Adrenal gland (tissue), 19 donors: ENCODE measurements around the gene LALBA. TPM values are rescaled to one million over a fixed set of nuclear protein-coding genes. Genes with fewer than 3 reads are reported as not detected.

Experiments
- DNase-seq, 7 donors: peaks; one replicate each; pipeline ENCODE4 v3.0.0-alpha.2; 2019 to 2020
- H3K27ac ChIP-seq, 5 donors: fragments of 200-600 bp; sonication (generic) in 4 of 5; 1 replicate in 3 of 5; 2 replicates in 2 of 5; pipeline versions ENCODE4 v1.5.1 to v1.8.0; 2016 to 2020; ENCODE audit warnings: mild to moderate bottlenecking in 1 of 5
- H3K27me3 ChIP-seq: fragments of 200-600 bp; 2 replicates; pipeline ENCODE4 v1.8.0; 2021
- H3K36me3 ChIP-seq, 2 donors: fragments of 200-600 bp; replicated peaks in 1 of 2; 1 replicate in 1 of 2; 2 replicates in 1 of 2; pipeline versions ENCODE4 v1.5.1 to v1.8.0; 2018 to 2022
- H3K4me1 ChIP-seq, 2 donors: fragments of 200-600 bp; replicated peaks in 1 of 2; 1 replicate in 1 of 2; 2 replicates in 1 of 2; pipeline versions ENCODE4 v1.5.1 to v1.8.0; 2018 to 2021
- H3K4me3 ChIP-seq, 4 donors: fragments of 200-600 bp; sonication (generic) in 3 of 4; one replicate each; pipeline ENCODE4 v1.5.1; 2016 to 2018
- H3K9me3 ChIP-seq, 3 donors: fragments of 200-600 bp; sonication (generic) in 1 of 3; replicated peaks in 1 of 3; 1 replicate in 2 of 3; 2 replicates in 1 of 3; pipeline versions ENCODE4 v1.5.1 to v1.8.0; 2016 to 2021
- POLR2A ChIP-seq, 2 donors: fragments of 450-650 bp; IDR thresholded peaks; one replicate each; pipeline ENCODE4 v1.6.1; 2017; ENCODE audit warnings: antibody characterized with exemption in 2 of 2, mild to moderate bottlenecking in 2 of 2, moderate library complexity in 1 of 2
- WGBS, 4 donors: extraction: QIAGEN DNeasy Blood & Tissue Kit in 2 of 4; methylation state at CpG; one replicate each; pipeline versions ENCODE4 v1.1.5 to v1.1.7; 2013 to 2017; 5-methylcytosine and 5-hydroxymethylcytosine counted together
- intact Hi-C, 2 donors: fragments of 100-400 bp; cut with DNase I; formaldehyde crosslinking; loops; one replicate each; pipeline versions ENCODE4 v1.14.1 to v1.15.0; 2022 to 2023
- long read RNA-seq, 10 donors: library from polyadenylated mRNA in 3 of 10; unstranded in 2 of 10; stranded (forward) in 1 of 10; transcript quantifications; one replicate each; pipeline ENCODE4 v2.0.0 and lab custom pipeline, GENCODE V29; 2021 to 2026
- polyA plus RNA-seq, 3 donors: library from polyadenylated mRNA; stranded (reverse); fragments of 200-250 nt in 2 of 3; fragments of 350-450 nt in 1 of 3; fragmentation: Illumina TruSeq in 1 of 3; extraction: RNeasy Lipid Tissue Mini Kit (QIAGEN cat#74804) in 1 of 3; gene quantifications; one replicate each; pipeline ENCODE4 v1.2.3, GENCODE V29; 2013 to 2014
- total RNA-seq, 9 donors: library from RNA; depleted of rRNA in 4 of 9; stranded (reverse); fragments of >200 nt in 4 of 9; fragments of 120-200 nt in 1 of 9; fragmentation: NEBNext Ultra II Directional in 1 of 9; extraction: Animal tissue kit (Norgen Biotek cat#: 25700) in 1 of 9; gene quantifications; one replicate each; pipeline versions ENCODE4 v1.1.0 to v1.2.4, GENCODE V29; 2013 to 2023
- TF ChIP-seq, protein P1 (sequence below), 6 experiments: fragments of 450-650 bp in 4 of 6; fragments of 200-600 bp in 2 of 6; sonication (generic) in 1 of 6; IDR thresholded peaks; 1 replicate in 5 of 6; 2 replicates in 1 of 6; pipeline versions ENCODE4 v1.5.1 to v1.8.0; 2016 to 2021; ENCODE audit warnings: antibody characterized with exemption in 6 of 6, mild to moderate bottlenecking in 2 of 6, moderate library complexity in 1 of 6
- donor health status: healthy with polysubstance abuse.
- donor health status: Bipolar disorder and iron deficiency.
- donor health status: DM: yes; HTN: yes; CAD: no.
- donor health status: DM: no; HTN: no; CAD: no.
- donor health status: DM: no; HTN: no; CAD: no.
- donor health status: DM: yes; HTN: yes; CAD: no.

Gene LALBA
- not detected for total RNA-seq
- polyA plus RNA-seq, result not detected
- long read RNA-seq, donor 1, result 0 reads
- long read RNA-seq, donor 2, result 0 reads
- long read RNA-seq, donor 3, result 0 reads
- long read RNA-seq, donor 4, result 0 reads
- long read RNA-seq, donor 5, result 0 reads
- long read RNA-seq, donor 6, result 0 reads
- long read RNA-seq, donor 7, result 0 reads
- long read RNA-seq, donor 8, result 0 reads
- long read RNA-seq, donor 9, result 0 reads
- long read RNA-seq, donor 10, result 0 reads

- H3K27ac ChIP-seq, result no peak within 1 kb of the TSS
- DNase-seq, result no peak
- H3K4me1 ChIP-seq, result no peaks in the 10 kb centered on the region
- WGBS, 4 donors, result 73 to 91% (median 78%) methylated on average over 1 of the region's 1 CpG
- H3K27me3 ChIP-seq, result no peaks in the 10 kb centered on the region
- intact Hi-C loops, result no loop called here
- no peak within 1 kb of the TSS for H3K4me3 ChIP-seq
- H3K9me3 ChIP-seq, result no peaks in the 10 kb centered on the region
- TF ChIP-seq POLR2A (IDR thresholded peaks at IDR 0.05), result no peak
- H3K36me3 ChIP-seq, result no peaks in the 10 kb centered on the region
Measured at GRCh38 chr12:48569946-48570345, at the start of gene LALBA. Gene LALBA, minus strand, starts transcription at chr12:48570046. Its CDS starts 26 bp downstream, at chr12:48570020.

- 8 to 10% (median 9%) methylated on average over 7 of the region's 7 CpGs for WGBS, 4 donors
- H3K9me3 ChIP-seq, result no peaks in the 10 kb centered on the region
Measured at GRCh38 chr12:48618541-48618940, 48.7 kb upstream of the LALBA start.

DNA sequence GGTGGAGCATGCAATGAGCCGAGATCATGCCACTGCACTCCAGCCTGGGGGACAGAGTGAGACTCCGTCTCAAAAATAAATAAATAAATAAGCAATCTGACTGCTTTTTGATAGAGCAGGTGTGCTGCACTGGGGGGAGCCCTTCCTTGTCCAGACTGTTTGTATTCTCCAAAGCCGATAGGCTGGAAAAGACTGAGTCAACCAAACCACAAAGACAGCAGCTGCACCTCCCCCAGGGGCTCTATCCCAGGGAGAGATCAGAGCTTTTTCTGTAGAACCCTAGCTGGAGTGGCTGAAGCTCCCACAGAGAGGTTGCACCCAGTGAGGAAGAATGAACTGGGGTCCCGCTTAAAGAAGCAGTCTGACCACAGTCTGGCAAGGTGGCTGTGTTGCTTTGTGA lies 45.8 kb upstream of the LALBA start:
- H3K27ac ChIP-seq, result no peak overlapping the region
- no peaks in the 10 kb centered on the region for H3K9me3 ChIP-seq
- H3K4me1 ChIP-seq, result no peaks in the 10 kb centered on the region
- no peaks in the 10 kb centered on the region for H3K36me3 ChIP-seq
- WGBS, 4 donors, result 77 to 85% (median 79%) methylated on average over 4 of the region's 4 CpGs
- H3K4me3 ChIP-seq, result no peak overlapping the region
- TF ChIP-seq POLR2A (IDR thresholded peaks at IDR 0.05), result no peak
- TF ChIP-seq, protein P1, sequence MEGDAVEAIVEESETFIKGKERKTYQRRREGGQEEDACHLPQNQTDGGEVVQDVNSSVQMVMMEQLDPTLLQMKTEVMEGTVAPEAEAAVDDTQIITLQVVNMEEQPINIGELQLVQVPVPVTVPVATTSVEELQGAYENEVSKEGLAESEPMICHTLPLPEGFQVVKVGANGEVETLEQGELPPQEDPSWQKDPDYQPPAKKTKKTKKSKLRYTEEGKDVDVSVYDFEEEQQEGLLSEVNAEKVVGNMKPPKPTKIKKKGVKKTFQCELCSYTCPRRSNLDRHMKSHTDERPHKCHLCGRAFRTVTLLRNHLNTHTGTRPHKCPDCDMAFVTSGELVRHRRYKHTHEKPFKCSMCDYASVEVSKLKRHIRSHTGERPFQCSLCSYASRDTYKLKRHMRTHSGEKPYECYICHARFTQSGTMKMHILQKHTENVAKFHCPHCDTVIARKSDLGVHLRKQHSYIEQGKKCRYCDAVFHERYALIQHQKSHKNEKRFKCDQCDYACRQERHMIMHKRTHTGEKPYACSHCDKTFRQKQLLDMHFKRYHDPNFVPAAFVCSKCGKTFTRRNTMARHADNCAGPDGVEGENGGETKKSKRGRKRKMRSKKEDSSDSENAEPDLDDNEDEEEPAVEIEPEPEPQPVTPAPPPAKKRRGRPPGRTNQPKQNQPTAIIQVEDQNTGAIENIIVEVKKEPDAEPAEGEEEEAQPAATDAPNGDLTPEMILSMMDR (IDR thresholded peaks at IDR 0.05), result no peak
- intact Hi-C loops, result loop anchor here (5.0 to 10.0 kb wide), 2 partner anchors 71 to 73 kb away; no protein-coding TSS in a partner anchor
- DNase-seq, result no peak
- H3K27me3 ChIP-seq, result peaks cover 9% of the 10 kb centered on the region

More at GRCh38 chr12:48618541-48618940, 48.7 kb upstream of the LALBA start:
- H3K27ac ChIP-seq, result no peak overlapping the region
- TF ChIP-seq POLR2A (IDR thresholded peaks at IDR 0.05), result no peak
- TF ChIP-seq, protein P1 (IDR thresholded peaks at IDR 0.05), result peak; percentile 90 to 98 (median 94)
- intact Hi-C loops, result loop anchor here (5.0 to 10.0 kb wide), 2 partner anchors 74 to 76 kb away; no protein-coding TSS in a partner anchor
- peak; percentile 65 to 89 (median 80) for DNase-seq
- H3K4me1 ChIP-seq, result no peaks in the 10 kb centered on the region
- H3K4me3 ChIP-seq, result no peak overlapping the region
- H3K27me3 ChIP-seq, result peaks cover 9% of the 10 kb centered on the region
- H3K36me3 ChIP-seq, result no peaks in the 10 kb centered on the region

- H3K4me3 ChIP-seq, result no peak overlapping the region
- TF ChIP-seq, protein P1 (IDR thresholded peaks at IDR 0.05), result no peak
- no peak for TF ChIP-seq POLR2A (IDR thresholded peaks at IDR 0.05)
- 67 to 84% (median 78%) methylated on average over 1 of the region's 1 CpG for WGBS, 4 donors
- peaks cover 5% of the 10 kb centered on the region for H3K27me3 ChIP-seq
- intact Hi-C loops, result loop anchor here in 1 of 2 donors (10.0 kb wide), 1 partner anchor 69 kb away; no protein-coding TSS in a partner anchor
- H3K36me3 ChIP-seq, result no peaks in the 10 kb centered on the region
- H3K9me3 ChIP-seq, result no peaks in the 10 kb centered on the region
- no peak for DNase-seq
- no peaks in the 10 kb centered on the region for H3K4me1 ChIP-seq
- H3K27ac ChIP-seq, result no peak overlapping the region
Measured at GRCh38 chr12:48613321-48613720, 43.5 kb upstream of the LALBA start.
